Spinal cord (tissue), 10 donors: ENCODE results near the gene DVL3. TPM values are rescaled to one million over a fixed set of nuclear protein-coding genes. Genes with fewer than 3 reads are reported as not detected.

Experiments used
- DNase-seq, 6 donors: peaks; one replicate each; pipeline versions ENCODE4 v3.0.0 to v3.0.0-alpha.2; 2013 to 2015; ENCODE audit warnings: low spot score in 6 of 6, low read depth in 4 of 6
- H3K27ac ChIP-seq: one replicate; pipeline ENCODE4 v1.5.1; 2013; ENCODE audit warnings: low read depth, low read length, control low read depth
- H3K27me3 ChIP-seq: one replicate; pipeline ENCODE4 v1.6.1; 2013; ENCODE audit warnings: low read length; ENCODE audit not compliant: control insufficient read depth, insufficient read depth
- H3K36me3 ChIP-seq: one replicate; pipeline ENCODE4 v1.6.1; 2013; ENCODE audit warnings: low read length; ENCODE audit not compliant: control insufficient read depth, insufficient read depth
- H3K4me1 ChIP-seq: one replicate; pipeline ENCODE4 v1.6.1; 2013; ENCODE audit warnings: low read length; ENCODE audit not compliant: control insufficient read depth, insufficient read depth
- H3K4me3 ChIP-seq: one replicate; pipeline ENCODE4 v1.5.1; 2013; ENCODE audit warnings: low read depth, low read length, control low read depth
- H3K9me3 ChIP-seq: one replicate; pipeline ENCODE4 v1.6.1; 2013; ENCODE audit warnings: low read length; ENCODE audit not compliant: control insufficient read depth, insufficient read depth
- WGBS: methylation state at CpG from one replicate; pipeline ENCODE4 v1.1.5; 2013; ENCODE audit warnings: missing lambda C conversion rate; ENCODE audit not compliant: insufficient coverage; 5-methylcytosine and 5-hydroxymethylcytosine counted together
- polyA plus RNA-seq, 2 donors: library from polyadenylated mRNA; unstranded; fragments of 120-200 nt; gene quantifications; one replicate each; pipeline ENCODE4 v1.2.1, GENCODE V29; 2013; ENCODE audit not compliant: insufficient read length in 2 of 2
- total RNA-seq, 2 donors: library from RNA; depleted of rRNA in 1 of 2; stranded (reverse); fragments of 120-200 nt in 1 of 2; fragments of >200 nt in 1 of 2; gene quantifications; one replicate each; pipeline versions ENCODE4 v1.2.3 to v1.2.4, GENCODE V29; 2013 to 2014
- donor health status: healthy.

DVL3 gene
- total and polyA plus RNA-seq, 4 donors, result 20.7 to 114 (median 74.4) TPM

DNA sequence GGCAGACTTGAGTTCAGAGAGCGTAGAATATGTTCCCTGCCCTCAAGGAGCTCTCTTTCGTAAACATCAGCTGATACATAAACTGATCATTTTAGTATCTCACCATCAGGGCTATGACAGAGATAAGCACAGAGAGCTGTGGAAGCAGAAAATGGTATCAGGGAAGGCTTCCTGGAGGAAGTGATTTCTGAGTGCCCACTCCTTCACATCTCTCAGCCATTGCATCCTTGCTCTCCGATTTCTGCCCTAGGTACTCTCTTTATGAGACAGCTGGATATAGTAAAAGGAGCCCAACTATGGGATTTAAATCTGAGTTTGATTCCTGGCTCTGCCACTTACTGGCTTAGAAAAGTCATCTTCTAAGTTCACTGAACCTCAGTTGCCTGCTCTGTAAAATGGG is 10.4 kb downstream of the DVL3 start:
- H3K36me3 ChIP-seq, result peaks cover 80% of the 10 kb centered on the region
- no peak overlapping the region for H3K4me3 ChIP-seq
- H3K4me1 ChIP-seq, result peaks cover 7% of the 10 kb centered on the region
- H3K27me3 ChIP-seq, result no peaks in the 10 kb centered on the region
- no peaks in the 10 kb centered on the region for H3K9me3 ChIP-seq
- WGBS, result no CpG with 5 or more reads among the region's 3 CpGs
- H3K27ac ChIP-seq, result no peak overlapping the region
- no peak for DNase-seq

DNA sequence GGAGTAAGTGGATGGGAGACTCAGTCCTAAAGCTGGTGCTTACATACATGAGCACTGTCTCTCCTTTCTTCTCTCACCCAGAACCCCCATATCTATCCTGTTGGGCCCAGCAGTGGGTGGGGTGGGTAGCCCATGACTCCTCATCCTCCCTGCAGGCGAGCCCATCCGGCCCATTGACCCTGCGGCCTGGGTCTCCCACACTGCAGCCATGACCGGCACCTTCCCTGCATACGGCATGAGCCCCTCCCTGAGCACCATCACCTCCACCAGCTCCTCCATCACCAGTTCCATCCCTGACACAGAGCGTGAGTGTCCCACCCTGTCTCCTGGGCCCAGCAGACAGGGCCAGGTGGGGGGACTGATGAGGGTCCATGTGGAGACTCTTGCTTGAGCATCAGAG is 11.5 kb downstream of the DVL3 start:
- WGBS, result 96% methylated on average over 6 of the region's 6 CpGs
- no peaks in the 10 kb centered on the region for H3K4me1 ChIP-seq
- H3K27ac ChIP-seq, result no peak overlapping the region
- no peaks in the 10 kb centered on the region for H3K27me3 ChIP-seq
- no peaks in the 10 kb centered on the region for H3K9me3 ChIP-seq
- no peak overlapping the region for H3K4me3 ChIP-seq
- no peak for DNase-seq
- H3K36me3 ChIP-seq, result peaks cover 87% of the 10 kb centered on the region

DNA sequence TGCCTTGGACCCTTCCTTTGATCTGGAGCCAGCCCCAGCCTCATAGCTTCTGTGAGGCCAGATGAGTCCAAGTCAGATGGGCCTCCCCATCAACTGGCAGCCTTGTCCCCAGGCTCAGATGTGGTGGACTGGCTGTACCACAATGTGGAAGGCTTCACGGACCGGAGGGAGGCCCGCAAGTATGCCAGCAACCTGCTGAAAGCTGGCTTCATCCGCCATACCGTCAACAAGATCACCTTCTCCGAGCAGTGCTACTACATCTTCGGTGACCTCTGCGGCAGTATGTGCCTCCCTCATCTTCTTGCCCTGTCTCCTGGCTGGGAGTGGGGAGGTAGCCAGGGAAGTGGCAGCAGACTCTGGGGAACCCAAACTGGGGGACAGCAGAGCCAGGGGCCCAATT is 12.6 kb downstream of the DVL3 start:
- Histone ChIP-seq H3K36me3 (peaks cover 90% of the 10 kb centered on the region), H3K27me3 (no peaks in the 10 kb centered on the region)
- 99% methylated on average over 8 of the region's 8 CpGs for WGBS

DNA sequence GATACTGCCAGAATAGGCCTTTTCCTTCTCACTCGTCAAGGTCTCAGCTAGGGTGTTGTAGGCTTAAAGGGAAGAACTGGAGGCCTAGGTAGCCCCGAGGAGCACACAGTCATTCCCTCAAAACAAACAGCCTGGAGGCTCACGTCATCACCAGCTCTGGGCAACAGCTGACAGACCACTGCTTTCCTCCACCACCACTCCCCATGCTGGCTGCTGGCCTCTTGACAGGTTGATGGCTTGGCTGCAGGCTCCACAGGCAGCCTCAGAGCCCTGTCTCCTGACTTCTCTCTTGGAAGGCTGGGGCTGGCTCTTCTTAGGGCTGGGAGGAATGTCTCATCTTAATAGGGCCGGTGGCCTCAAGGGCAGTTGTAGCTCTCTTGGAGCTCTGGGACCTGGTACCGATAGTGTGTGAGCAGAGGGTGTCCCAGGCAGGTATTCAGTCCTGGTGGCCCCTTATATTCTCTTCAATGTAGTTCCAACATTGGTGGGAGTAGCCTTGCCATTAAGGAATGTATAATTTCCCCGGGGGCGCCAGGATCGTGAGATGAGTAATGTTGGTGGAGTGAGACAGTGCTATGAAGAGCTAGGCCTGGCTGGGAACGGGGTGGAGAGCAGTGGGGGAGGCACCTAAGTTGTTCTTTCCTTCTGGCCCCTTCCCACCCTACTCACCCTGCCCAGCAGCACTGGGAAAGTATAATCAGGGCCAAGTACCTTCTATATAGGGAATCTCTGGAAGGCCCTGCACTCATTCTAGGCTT is 13.4 kb downstream of the DVL3 start:
- WGBS, result 79% methylated on average over 6 of the region's 9 CpGs
- no peak overlapping the region for H3K4me3 ChIP-seq
- H3K36me3 ChIP-seq, result peaks cover 83% of the 10 kb centered on the region
- H3K9me3 ChIP-seq, result no peaks in the 10 kb centered on the region
- no peaks in the 10 kb centered on the region for H3K27me3 ChIP-seq
- H3K4me1 ChIP-seq, result no peaks in the 10 kb centered on the region
- no peak for DNase-seq
- H3K27ac ChIP-seq, result no peak overlapping the region

More for the DNA sequence above, 12.6 kb downstream of the DVL3 start:
- no peak overlapping the region for H3K4me3 ChIP-seq
- H3K27ac ChIP-seq, result no peak overlapping the region
- no peak for DNase-seq
- no peaks in the 10 kb centered on the region for H3K4me1 ChIP-seq
- no peaks in the 10 kb centered on the region for H3K9me3 ChIP-seq

DNA sequence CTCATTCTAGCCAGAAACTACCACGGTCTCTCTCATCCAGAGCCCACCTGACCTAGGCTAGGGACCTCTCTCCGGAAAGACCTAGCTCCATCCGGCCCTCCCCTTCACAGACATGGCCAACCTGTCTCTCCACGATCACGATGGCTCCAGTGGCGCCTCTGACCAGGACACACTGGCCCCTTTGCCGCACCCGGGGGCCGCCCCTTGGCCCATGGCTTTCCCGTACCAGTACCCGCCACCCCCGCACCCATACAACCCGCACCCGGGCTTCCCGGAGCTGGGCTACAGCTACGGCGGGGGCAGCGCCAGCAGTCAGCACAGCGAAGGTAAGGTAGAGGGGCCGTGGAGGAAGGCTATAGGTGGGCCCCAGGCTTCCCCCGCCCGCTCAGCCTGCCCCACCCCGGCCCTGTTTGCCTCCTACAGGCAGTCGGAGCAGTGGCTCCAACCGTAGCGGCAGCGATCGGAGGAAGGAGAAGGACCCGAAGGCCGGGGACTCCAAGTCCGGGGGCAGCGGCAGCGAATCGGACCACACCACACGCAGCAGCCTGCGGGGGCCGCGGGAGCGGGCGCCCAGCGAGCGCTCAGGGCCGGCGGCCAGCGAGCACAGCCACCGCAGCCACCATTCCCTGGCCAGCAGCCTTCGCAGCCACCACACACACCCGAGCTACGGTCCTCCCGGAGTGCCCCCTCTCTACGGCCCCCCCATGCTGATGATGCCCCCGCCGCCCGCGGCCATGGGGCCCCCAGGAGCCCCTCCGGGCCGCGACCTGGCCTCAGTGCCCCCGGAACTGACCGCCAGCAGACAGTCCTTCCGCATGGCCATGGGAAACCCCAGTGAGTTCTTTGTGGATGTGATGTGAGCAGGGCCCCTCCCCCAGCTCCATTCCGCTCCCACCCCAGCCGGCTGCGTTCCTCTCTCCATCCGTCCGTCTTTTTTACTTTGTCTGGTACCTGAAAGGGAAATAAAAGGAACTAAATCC is 15.0 kb downstream of the DVL3 start:
- no peaks in the 10 kb centered on the region for H3K9me3 ChIP-seq
- H3K4me1 ChIP-seq, result peaks cover under 1% of the 10 kb centered on the region
- peaks cover 67% of the 10 kb centered on the region for H3K36me3 ChIP-seq
- 90% methylated on average over 52 of the region's 66 CpGs for WGBS
- no peak for DNase-seq
- no peak overlapping the region for H3K4me3 ChIP-seq
- no peaks in the 10 kb centered on the region for H3K27me3 ChIP-seq
- H3K27ac ChIP-seq, result no peak overlapping the region

DNA sequence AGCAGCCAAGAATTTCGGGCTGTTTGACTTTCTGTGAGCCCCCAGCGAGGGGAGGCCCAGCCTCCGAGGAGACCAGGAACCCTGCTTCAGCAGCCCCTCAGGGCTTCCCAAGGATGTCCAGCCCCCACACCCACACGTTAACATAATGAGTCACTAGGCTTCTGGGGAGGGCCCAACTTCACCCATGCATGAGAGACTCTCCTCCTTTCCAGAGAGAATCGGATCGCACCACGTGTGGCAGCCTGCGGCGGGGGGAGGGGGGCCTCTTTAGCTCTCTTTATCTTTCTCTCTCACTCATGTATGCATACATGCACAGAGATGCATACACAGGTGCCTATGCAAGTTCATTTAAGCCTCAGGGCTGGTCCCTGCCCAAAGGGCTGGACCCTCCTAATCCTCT is 16.4 kb downstream of the DVL3 start:
- no peaks in the 10 kb centered on the region for H3K27me3 ChIP-seq
- H3K36me3 ChIP-seq, result peaks cover 56% of the 10 kb centered on the region
- no peak overlapping the region for H3K4me3 ChIP-seq
- 92% methylated on average over 9 of the region's 9 CpGs for WGBS
- H3K9me3 ChIP-seq, result no peaks in the 10 kb centered on the region
- H3K4me1 ChIP-seq, result peaks cover 14% of the 10 kb centered on the region
- DNase-seq, result no peak
- H3K27ac ChIP-seq, result no peak overlapping the region

DNA sequence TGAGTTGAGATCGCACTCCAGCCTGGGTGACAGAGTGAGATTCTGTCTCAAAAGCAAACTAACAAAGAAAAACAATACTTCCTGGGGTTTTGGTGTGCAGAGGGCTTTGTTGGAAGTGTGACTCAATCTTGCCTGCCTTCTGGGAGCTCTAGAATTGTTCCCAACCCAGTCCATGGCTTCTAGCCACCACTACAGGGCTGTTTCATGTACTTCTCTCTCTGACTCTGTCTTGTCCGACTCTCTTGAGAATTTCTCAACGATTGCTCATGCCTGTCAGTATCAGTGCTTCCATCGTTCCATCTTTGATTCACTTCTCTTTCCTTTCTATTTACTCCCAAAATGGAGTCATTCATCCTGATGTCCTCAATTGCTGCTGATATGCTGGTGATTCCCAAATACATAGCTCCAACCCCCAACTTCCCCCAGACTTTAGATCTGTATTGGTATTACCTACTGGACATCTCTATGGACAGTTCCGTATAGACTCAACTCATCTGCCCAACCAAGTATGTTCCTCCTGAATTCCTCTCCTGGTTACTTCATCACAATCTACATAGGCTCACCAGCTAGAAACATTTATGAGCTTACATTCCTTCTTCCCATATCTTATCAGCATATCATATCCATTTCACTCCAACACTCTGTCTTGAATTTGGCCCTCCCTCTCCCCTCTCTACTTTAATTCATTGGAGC is 17.6 kb downstream of the DVL3 start:
- Histone ChIP-seq H3K27ac (no peak overlapping the region), H3K27me3 (no peaks in the 10 kb centered on the region), H3K36me3 (peaks cover 56% of the 10 kb centered on the region), H3K4me1 (peaks cover 27% of the 10 kb centered on the region), H3K4me3 (no peak overlapping the region), H3K9me3 (no peaks in the 10 kb centered on the region)
- 92% methylated on average over 4 of the region's 5 CpGs for WGBS
- DNase-seq, result no peak

DNA sequence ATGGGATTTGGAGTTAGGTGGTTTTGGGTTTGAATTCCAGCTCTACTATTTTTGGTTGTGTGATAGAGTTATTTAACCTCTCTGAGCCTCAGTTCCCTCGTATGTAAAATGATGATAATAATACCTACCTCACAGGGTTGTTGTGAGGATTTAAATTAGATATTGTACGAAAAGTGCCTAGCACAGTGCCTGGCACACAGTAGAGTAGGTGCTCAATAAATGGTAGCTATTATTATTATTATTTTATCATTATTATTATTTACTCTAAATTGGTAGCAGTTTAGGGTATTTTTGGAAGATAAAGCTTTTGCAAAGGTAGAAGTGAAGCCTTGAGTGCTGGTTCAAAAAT is 18.2 kb downstream of the DVL3 start:
- H3K9me3 ChIP-seq, result no peaks in the 10 kb centered on the region
- H3K27ac ChIP-seq, result no peak overlapping the region
- H3K4me1 ChIP-seq, result peaks cover 31% of the 10 kb centered on the region
- no CpG with 5 or more reads among the region's 2 CpGs for WGBS
- peaks cover 56% of the 10 kb centered on the region for H3K36me3 ChIP-seq
- no peak overlapping the region for H3K4me3 ChIP-seq
- H3K27me3 ChIP-seq, result no peaks in the 10 kb centered on the region
- no peak for DNase-seq

DNA sequence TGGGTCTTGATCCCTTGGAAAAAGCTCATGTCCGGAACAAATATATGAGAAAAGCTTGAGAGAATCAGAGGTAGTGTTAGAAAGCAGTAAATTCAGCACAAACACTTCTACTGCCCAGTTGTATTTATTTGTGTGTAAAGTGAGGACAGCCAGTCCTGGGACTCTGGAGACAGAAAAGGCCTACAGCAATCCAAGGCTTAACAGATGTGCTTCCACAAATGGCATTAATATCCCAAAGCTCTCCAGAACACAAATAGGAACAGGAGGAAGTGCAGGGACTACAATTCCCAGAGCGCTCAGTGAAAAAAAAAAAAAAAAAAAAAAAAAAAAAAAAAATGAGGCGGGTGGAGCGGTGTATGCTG is 19.1 kb downstream of the DVL3 start:
- DNase-seq, result no peak
- Histone ChIP-seq H3K4me1 (peaks cover 31% of the 10 kb centered on the region), H3K36me3 (peaks cover 58% of the 10 kb centered on the region), H3K27ac (peak overlapping the region; percentile 40), H3K27me3 (no peaks in the 10 kb centered on the region), H3K4me3 (peak overlapping the region; percentile 97), H3K9me3 (no peaks in the 10 kb centered on the region)
- WGBS, result no CpG with 5 or more reads among the region's 4 CpGs
